SH-SY5Y (cell line): ENCODE data around the gene CACHD1.

Experiments used
- GATA2 ChIP-seq: IDR thresholded peaks from 2 replicates; pipeline ENCODE4 v1.6.1; 2011; ENCODE audit warnings: mild to moderate bottlenecking, low read depth, low read length
- GATA3 ChIP-seq: IDR thresholded peaks from 2 replicates; pipeline ENCODE4 v1.6.1; 2011; ENCODE audit warnings: low read depth, mild to moderate bottlenecking, low read length, moderate library complexity

- TF ChIP-seq GATA3 (no peak), GATA2 (no peak)
These were observed 232.0 kb downstream of the CACHD1 start for GRCh38 chr1:64701886-64702285.
